NCI-H1417 (cell line): Measurements from ENCODE around the gene HJURP.
"Not testable (repeated sequence)": the region's sequence is repeated elsewhere in the genome, so short reads cannot be mapped to it uniquely, and the experiment has no call there.

Experiments
- DNase-seq, 3 experiments: peaks; one replicate each; lab custom pipeline; 2025; lab: John Stamatoyannopoulos, UW

Gene HJURP, protein sequence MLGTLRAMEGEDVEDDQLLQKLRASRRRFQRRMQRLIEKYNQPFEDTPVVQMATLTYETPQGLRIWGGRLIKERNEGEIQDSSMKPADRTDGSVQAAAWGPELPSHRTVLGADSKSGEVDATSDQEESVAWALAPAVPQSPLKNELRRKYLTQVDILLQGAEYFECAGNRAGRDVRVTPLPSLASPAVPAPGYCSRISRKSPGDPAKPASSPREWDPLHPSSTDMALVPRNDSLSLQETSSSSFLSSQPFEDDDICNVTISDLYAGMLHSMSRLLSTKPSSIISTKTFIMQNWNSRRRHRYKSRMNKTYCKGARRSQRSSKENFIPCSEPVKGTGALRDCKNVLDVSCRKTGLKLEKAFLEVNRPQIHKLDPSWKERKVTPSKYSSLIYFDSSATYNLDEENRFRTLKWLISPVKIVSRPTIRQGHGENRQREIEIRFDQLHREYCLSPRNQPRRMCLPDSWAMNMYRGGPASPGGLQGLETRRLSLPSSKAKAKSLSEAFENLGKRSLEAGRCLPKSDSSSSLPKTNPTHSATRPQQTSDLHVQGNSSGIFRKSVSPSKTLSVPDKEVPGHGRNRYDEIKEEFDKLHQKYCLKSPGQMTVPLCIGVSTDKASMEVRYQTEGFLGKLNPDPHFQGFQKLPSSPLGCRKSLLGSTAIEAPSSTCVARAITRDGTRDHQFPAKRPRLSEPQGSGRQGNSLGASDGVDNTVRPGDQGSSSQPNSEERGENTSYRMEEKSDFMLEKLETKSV

DNA sequence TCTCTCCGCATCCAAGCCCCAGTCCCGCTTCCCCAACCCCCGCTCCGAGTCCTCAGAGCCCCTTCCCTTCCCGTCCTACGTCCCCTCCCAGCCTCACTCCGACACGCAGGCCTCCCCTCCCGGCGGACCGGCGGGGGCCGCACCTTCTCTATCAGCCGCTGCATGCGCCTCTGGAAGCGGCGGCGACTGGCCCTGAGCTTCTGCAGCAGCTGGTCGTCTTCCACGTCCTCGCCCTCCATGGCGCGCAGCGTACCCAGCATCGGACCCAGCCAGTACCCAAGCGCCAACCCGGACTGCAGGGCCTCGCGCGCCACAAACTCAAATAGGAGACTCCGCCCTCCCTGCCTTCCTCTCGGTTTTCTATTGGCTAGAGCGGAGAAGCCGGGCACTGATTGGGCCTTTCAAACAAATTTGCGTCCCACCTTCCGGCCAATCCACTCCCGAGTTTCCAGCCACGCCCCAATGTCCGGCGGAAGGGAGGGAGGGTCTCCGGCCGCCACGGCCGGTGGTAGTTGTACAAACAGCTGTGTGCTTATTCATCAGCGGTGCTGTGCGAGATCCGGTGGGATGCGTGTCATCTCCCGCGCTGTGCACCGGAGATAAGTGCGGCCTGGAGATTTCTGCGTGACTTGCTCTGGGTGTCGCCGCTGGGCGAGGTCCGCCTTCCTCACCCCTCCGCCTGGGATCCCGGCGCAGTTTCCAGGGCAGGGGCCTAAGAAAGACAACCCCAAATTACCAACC, at the start of gene HJURP:
Gene HJURP, minus strand, starts transcription at position 295 of the 741 bp plus-strand sequence. Its CDS starts 35 bp downstream, at position 260.
- peak; percentile 90 to 98 (median 94) for DNase-seq

DNA sequence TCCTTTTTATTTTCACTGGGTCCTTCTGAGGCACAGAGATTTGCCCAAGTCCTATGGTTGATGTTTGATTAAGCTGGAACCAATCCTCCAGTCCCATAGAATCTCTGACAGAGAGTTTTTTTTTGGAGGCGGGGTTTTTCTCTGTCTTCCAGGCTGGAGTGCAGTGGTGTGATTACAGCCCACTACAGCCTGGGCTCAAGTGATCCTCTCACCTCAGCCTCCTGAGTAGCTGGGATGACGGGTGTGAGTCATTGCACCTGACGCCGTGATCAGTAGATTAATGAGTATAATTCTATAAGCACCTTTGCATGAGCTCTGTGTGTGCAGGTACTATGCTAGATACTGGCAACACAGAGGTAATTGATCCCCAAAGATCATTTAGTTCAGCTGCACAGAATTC, 47.5 kb upstream of the HJURP start:
- DNase-seq: peak in 2 of 3 experiments; percentile 3 to 15

DNA sequence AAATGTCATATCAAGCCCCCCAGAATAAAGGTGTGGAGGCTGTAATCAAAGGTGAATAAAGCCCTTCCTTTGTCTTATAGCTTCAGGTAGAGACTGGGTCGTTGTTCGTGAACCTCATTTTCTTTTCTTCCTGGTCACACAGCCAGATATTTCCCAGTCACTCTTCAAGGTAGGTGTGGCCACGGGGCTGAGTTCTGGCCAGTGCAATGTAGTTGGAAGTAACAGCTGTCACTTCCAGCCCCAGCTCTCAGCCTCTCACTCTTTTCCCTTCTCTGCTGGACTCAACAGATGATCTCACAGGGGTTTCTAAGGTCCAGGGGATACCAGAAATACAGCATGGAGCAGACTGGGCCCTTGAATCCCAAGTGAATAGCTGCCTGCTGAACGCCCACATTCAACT, 47.0 kb upstream of the HJURP start:
- no peak for DNase-seq

DNA sequence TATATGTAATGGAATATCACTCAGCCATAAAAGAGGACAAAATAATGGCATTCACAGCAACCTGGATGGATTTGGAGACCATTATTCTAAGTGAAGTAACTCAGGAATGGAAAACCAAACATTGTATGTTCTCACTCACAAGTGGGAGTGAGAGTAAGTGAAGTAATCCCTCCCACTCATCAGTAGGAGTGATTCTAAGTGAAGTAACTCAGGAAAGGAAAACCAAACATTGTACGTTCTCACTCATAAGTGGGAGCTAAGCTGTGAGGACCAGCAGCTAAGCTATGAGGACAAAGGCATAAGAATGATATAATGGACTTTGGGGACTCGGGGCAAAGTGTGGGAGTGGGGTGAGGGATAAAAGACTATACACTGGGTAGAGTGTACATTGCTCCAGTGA, 41.9 kb upstream of the HJURP start:
- not testable (repeated sequence) for DNase-seq

DNA sequence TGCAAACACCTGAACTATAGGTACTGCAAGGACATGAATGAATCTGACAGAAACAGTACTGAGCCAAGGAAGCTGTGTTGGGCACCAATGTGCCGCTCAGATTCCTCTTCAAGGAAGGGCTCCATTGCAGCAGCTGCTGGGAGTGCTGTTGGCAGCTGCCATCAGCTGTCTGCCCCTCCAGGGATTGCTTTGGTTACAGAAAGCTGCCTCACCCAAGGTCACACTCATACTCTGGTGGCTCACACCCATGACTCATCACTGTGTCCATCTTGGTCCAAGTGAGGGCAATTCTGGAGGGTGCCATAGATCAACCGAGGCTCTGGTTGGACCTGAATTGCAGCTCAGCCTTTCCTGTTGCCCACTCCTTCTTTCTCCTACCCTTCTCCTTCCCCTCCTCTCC, 38.5 kb upstream of the HJURP start:
- DNase-seq: no peak

DNA sequence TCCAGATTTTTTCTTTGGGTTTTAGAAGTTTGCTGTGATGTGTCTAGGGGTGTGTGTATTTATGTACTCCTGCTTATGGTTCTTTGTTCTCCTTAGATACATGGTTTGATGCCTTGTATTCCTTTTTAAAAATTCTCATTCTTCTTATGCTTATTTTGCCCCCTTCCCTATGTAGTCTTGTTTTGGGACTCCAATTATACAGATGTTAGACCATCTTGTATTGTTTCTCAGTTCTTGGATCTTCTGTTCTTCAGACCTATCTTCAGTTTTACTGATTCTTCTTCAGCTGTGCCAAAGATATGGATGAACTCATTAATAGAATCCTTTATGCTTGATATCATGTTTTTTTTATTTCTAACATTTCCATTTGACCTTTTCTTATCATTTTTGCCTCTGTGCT, 28.0 kb upstream of the HJURP start:
- DNase-seq: no peak

DNA sequence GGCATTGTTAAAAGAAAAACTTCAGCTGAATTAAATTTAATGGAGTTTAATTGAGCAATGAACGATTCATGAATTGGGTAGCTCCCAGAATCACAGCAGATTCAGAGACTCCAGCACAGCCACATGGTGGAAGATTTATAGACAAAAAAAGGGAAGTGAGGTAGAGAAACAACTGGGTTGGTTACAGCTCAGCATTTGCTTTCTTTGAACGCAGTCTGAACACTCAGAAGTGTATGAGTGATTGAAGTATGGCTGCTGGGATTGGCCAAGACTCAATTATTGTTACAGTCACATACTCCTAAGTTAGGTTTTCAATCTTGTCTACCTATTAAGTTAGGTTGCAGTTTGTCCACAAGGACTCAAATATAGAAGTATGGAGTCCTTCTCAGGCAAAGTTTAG, 17.8 kb upstream of the HJURP start:
- DNase-seq: not testable (repeated sequence)

DNA sequence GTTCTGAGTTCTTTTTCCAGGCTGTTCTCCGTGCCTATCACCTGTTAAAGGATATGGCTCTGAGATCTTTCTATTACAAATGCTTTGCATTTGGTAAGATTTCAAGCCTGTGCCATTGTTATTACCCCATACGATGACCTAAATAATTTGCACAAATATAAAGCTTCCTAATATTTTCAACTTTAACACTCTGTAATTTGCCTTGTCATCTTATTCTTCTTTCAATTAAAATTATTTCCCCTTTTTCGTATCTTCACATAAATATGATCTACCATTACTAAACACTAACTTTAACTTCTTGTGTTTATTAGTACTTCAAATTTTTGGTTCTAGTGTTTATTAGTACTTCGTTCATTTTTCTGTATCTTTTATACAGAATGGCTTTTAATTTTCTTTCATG, 17.1 kb upstream of the HJURP start:
- no peak for DNase-seq

DNA sequence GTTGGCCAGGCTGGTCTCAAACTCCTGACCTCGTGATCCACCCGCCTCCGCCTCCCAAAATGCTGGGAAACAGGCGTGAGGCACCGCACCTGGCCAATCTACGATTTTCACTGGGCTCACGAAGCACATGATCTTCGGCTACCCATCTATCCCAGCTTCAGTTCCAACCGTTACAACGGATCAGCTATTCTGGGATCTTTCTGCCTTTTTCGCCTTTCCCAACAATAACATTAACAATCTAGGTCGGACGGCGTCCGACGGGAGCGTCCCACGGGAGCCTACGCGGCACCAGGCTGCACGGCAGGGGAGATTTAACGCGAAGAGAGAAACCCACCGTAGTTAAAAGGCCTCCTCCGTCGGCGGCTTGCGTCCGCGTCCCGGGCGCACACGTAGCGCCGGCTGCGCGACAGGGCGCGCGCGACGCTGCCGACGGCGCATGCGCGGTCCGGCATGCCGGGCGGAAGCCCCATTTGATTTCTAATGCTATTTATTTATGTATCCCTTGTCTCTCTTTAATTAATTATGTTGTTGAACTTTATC, 13.7 kb upstream of the HJURP start, which contains the start of gene MSL3B:
Gene MSL3B, minus strand, starts transcription at position 394 of the 540 bp plus-strand sequence.
- peak in 2 of 3 experiments; percentile 62 to 71 for DNase-seq

DNA sequence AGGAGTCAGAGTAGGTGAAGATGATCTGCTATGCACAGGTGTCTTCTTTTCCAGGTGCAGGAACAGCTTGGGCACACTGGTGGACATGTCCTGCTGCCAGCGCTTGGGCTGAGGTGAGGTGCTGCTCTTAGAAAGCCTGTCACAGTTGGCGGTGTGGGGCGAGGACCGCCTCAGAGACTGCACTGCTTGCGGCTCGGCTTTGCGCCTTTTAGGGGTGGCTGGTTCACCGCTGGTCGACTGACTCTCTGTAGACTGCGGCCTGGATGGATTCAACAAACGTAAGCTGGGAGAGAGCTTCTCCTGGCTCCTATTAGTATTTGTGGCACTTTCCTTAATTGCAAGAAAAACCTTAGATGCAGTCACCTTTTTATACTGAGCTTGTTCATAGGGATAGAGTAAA, 12.1 kb upstream of the HJURP start:
- no peak for DNase-seq

DNA sequence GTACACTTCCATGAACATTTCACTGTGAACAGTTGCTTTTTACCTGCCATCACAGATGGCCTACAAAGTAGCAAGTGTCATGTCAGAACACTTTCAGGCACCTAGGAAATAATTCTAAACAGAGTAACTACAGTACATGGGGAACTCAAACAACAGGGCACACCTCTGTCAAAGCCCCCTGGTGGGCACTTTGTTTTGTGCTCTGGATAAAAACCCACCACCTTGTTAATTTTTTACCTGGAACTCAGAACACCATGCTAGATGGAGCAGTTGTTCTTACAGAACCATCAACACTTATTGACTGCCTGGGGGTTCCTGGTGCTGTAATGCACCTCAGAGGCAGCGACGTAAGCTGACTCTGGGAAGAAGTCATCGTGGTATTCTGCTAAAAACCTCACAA, 11.5 kb upstream of the HJURP start:
- DNase-seq: no peak

DNA sequence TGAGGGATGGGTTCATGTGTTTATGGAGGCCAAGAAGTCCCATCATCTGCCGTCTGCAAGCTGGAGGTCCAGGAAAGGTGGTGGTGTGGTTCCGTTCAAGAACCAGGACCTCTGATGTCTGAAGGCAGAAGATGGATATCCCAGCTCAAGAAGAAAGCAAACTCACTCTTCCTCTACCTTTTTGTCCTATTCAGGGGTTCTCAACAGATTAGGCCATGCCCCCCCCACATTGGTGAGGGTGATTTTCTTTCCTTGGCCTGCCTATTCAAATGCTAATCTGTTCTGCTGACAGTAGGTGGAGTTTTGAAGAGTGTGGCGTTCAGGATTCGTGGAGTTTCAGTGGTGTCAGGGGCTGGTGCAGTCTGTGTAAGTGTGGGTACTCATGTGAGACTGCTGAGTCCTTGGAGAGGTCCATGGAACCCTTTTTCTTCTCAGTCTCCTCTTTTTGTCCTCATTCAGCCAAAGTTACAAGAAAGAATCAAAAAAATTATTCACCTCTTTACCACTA, 8.0 kb upstream of the HJURP start:
- DNase-seq: no peak

DNA sequence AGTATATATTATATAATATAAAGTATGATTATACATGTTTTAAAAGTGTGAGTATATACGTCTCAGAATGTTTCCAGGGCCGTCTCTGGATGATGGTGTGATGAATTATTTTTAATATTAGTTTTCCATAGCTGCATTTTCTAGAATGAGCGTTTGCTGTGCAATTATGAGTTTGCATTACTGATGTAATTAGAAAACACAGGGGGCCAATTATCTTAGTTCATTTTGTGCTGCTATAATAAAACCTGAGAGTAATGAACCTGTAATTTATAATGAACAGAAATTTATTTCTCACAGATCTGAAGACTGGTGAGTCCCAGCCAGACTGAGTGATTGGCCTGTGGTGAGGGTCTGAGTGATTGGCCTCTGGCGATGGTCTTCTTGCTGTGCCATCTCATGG, 4.0 kb upstream of the HJURP start:
- DNase-seq: peak in 1 of 3 experiments; percentile 41

DNA sequence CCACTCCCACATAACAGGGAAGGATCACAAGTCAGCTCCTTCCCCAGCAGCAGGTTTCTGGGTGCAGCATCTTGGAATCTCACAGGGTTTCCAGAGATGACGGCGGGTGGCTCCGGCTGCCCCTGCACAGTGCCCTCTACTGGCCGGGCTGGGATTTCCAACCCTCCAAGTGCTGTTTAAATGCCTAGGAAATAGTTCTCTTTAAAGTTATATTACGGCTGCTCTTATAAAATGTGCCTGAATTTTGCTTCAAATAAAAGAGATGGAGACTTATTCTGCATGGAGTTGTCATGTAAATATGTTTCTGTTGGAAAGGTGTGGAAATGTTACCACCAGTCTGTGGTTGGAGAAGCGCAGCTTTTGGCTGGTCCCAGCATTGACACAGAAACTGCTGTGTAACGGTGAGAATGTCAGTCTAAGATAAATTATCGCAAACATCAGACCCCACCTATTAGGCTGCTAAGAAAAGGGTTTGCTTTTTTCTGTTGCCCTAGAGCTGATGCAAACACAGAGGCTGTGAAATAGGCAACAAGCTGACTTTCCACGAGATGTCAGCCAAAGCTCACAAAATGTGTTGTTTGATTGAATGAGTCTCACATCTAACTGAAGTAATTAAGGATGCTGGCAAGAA, 3.3 kb upstream of the HJURP start:
- DNase-seq: peak; percentile 3 to 59 (median 8)

DNA sequence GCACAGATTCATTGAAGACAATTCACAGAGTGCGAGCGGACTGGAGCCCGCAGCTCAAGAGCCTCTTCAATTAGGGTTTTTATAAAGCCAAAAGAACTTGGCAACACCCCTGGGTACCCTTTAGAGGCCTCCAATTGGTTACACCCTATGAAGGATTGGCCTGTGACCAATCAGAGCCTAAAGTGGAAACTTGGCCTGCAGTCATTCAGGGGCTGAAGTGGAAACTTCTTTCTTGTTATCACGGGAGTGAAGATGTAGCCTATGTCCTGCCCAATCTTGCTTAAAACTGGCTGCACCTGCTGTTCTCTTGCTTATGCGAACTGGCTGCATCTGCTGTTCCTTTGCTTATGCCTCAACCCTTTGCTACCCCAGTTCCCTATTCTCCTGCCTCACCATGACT, 1.8 kb upstream of the HJURP start:
- DNase-seq: no peak

DNA sequence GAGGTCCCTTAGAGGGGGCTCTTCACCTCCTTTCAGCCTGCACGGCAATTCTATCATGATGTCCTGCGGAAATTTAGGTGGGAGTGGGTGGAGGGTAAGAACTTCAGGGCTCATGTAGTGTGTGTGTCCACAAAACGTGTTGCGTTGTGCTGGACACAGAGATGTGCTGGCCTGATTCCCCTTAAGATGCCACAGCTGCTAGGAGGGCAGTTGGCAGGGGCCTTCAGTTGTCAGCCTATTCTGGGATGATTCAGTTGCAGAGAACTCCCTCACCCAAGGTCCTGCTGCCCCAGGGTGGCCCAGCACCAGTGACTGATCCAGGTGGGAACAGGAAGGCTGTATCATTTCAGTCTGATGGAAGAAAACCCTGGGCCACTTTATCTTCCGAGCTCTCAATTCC, 1.0 kb upstream of the HJURP start:
- no peak for DNase-seq

DNA sequence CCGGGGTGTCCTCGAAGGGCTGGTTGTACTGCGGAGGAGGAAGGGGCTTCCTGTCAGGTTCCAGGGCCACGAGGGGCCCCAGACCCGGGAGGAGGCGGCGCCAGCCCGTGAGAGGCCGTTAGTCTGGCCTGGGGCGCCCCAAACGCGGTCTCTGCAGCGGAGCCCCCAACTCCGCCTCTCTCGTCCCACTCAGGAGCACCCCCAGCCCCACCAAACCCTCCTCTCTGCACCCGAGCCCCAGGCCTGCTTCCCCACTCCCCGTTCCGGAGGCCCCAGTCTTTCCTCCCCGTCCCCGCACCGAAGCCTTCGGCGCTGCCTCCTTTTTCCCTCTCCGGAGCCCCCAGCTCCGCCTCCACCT, 473 bp downstream of the HJURP start:
- DNase-seq: peak in 1 of 3 experiments; percentile 48

DNA sequence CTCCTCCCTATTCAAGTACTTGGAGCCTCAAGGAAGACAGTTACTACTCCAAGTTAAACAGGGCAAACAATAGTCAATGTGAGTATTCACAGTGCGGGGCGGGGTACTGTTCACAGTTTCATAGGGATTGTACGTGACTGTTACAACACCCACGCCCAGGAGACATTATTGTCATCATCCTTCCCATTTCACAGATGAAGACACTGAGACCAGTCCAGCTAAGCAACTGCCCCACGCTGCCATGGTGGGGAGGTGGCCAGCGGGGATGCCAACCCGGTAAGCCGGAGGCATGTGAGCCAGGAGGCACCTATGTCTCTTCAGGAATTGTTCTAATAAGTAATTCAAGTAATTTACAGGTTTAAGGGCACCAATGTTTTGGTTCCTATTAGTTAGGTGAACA, 982 bp downstream of the HJURP start:
- no peak for DNase-seq

DNA sequence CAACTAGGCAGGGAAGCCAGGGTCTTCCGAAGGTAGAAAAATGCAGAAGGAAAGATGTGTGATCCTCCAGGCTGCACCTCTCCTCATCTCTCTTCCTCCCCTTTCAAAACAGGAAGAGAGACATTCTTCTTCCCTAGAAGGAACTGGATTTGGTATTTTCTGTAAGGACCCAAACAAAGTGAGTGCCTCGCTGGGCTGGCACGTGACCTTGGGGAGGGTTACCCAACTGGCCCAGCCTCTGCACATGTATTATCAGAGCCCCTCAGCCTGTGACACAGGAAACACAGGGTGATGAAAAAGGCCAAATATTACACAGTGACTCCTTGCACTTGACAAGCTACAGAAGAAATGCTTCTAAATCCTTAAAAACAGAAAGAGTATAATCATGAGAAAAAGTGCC, 2.3 kb downstream of the HJURP start:
- no peak for DNase-seq

DNA sequence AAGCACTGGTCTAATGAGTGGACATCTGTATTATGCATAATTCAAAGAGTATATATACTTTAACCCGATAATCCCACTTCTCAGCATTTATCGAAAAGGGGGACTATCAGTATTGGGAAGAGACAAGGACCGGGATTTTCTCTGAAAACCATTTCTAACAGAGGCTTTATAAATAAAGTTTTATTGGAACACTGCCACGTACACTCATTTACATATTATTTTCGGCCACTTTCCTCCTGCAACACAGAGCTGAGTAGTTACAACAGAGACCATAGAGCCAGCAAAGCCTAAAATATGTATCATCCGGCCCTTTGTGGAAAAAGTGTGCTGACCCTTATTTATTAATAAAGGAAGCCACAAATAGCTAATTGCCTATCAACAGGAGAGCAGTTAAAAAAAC, 3.2 kb downstream of the HJURP start:
- DNase-seq: no peak

DNA sequence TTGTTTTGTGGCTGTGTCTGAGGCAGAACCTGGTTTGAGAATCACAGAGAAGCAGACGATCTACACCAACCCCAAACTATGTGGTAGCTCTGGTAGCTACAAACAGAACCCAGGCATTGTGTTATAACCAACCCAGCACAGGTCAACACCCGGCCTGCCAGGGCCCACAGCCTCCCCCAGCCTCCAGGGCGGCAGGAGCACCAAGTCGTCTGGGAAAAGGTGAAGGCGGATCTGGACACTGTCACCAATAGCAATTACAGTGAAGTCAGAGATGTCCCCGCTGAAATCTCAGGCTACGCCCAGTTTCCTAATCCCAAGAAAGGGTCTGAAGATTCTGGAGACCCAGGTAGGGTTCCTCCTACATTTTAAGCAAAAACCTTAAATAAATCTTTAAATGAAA, 3.6 kb downstream of the HJURP start:
- no peak for DNase-seq
